OCI-LY3 (cell line): ENCODE measurements around the gene MTTP.

Experiments
- H2AFZ ChIP-seq: fragments of 200-600, 300-600 bp; shearing (Covaris generic); 2 replicates; pipeline ENCODE4 v1.6.0; 2014; ENCODE audit warnings: antibody characterized with exemption, low read depth, low read length
- H3K27ac ChIP-seq: fragments of 200-600, 300-600 bp; sonication (generic); 2 replicates; pipeline ENCODE4 v1.5.1; 2014; ENCODE audit warnings: mild to moderate bottlenecking, low read length, moderate library complexity, mixed read lengths
- H3K27me3 ChIP-seq: fragments of 200-600, 300-600 bp; sonication (generic); 2 replicates; pipeline ENCODE4 v1.6.1; 2014; ENCODE audit warnings: low read depth, low read length, mixed read lengths
- H3K36me3 ChIP-seq: fragments of 200-600, 300-600 bp; sonication (generic); replicated peaks from 2 replicates; pipeline ENCODE3; 2014; ENCODE audit warnings: low read depth, low read length, mixed read lengths
- H3K4me1 ChIP-seq: fragments of 300-600, 200-600 bp; sonication (generic); 2 replicates; pipeline ENCODE4 v1.6.1; 2014; ENCODE audit warnings: low read length, mixed read lengths
- H3K4me2 ChIP-seq: fragments of 200-600, 300-600 bp; sonication (generic); 2 replicates; pipeline ENCODE4 v1.6.1; 2014; ENCODE audit warnings: low read length, mixed read lengths
- H3K4me3 ChIP-seq: fragments of 300-600, 200-600 bp; sonication (generic); 2 replicates; pipeline ENCODE4 v1.5.1; 2014; ENCODE audit warnings: antibody characterized with exemption, mild to moderate bottlenecking, low read length, moderate library complexity
- H3K79me2 ChIP-seq: fragments of 300-600, 200-600 bp; shearing (Covaris generic); 2 replicates; pipeline ENCODE4 v1.6.1; 2014; ENCODE audit warnings: mild to moderate bottlenecking, low read length, mixed read lengths
- H3K9ac ChIP-seq: fragments of 300-600, 200-600 bp; shearing (Covaris generic); 2 replicates; pipeline ENCODE4 v1.6.0; 2014; ENCODE audit warnings: mild to moderate bottlenecking, low read length, moderate library complexity
- H3K9me3 ChIP-seq: fragments of 200-600, 300-600 bp; shearing (Covaris generic); 2 replicates; pipeline ENCODE4 v1.6.1; 2014; ENCODE audit warnings: low read length, mixed read lengths; ENCODE audit not compliant: insufficient read depth
- H4K20me1 ChIP-seq: fragments of 200-600, 300-600 bp; sonication (generic); 2 replicates; pipeline ENCODE4 v1.6.1; 2016; ENCODE audit warnings: low read length, mixed read lengths; ENCODE audit not compliant: insufficient read depth
- CTCF ChIP-seq: fragments of 200-600, 300-600 bp; sonication (generic); IDR thresholded peaks from 2 replicates; pipeline ENCODE4 v1.5.1; 2014; ENCODE audit warnings: antibody characterized with exemption, low read length, low read depth
- EZH2phosphoT487 ChIP-seq: fragments of 200-600 bp; shearing (Covaris generic); IDR thresholded peaks from 2 replicates; pipeline ENCODE4 v1.6.1; 2018; ENCODE audit warnings: antibody characterized with exemption, mixed run types, low read depth

Gene MTTP

DNA sequence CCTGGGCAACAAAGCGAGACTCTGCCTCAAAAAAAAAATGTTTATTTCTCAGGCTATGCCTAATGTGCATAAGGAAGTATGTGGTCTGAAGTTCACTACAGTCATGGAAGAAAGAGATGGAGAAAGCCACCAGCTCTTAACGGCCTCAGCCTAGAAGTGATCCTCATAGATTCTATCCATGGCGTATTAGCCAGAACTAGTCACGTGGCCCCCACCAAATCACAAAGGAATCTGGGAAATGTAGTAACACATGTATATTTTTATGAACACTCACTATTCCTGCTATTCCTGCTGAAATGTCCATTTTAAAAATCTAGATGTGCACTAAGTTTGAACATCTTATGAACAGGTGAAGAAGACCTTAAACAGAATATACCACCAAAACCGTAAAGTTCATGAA lies 33.8 kb downstream of the MTTP start:
- TF ChIP-seq EZH2phosphoT487 (no peak), CTCF (no peak)
- Histone ChIP-seq H3K27me3 (no peaks in the 10 kb centered on the region), H3K79me2 (no peaks in the 10 kb centered on the region), H3K4me1 (no peaks in the 10 kb centered on the region), H3K4me2 (no peak overlapping the region), H3K27ac (no peak overlapping the region), H3K9ac (no peak overlapping the region), H3K9me3 (no peaks in the 10 kb centered on the region), H3K36me3 (no peaks in the 10 kb centered on the region), H3K4me3 (no peak overlapping the region), H4K20me1 (no peaks in the 10 kb centered on the region), H2AFZ (no peak overlapping the region)

- no peak overlapping the region for H3K4me3 ChIP-seq
- no peaks in the 10 kb centered on the region for H3K9me3 ChIP-seq
- no peak overlapping the region for H3K4me2 ChIP-seq
- TF ChIP-seq EZH2phosphoT487, result no peak
- no peak for TF ChIP-seq CTCF
- no peak overlapping the region for H2AFZ ChIP-seq
- no peaks in the 10 kb centered on the region for H3K79me2 ChIP-seq
- H3K4me1 ChIP-seq, result no peaks in the 10 kb centered on the region
- no peak overlapping the region for H3K9ac ChIP-seq
- H3K27me3 ChIP-seq, result no peaks in the 10 kb centered on the region
- no peaks in the 10 kb centered on the region for H3K36me3 ChIP-seq
- H4K20me1 ChIP-seq, result no peaks in the 10 kb centered on the region
- H3K27ac ChIP-seq, result no peak overlapping the region
Measured at GRCh38 chr4:99610605-99611175, 36.1 kb downstream of the MTTP start.

GRCh38 chr4:99612281-99612680 lies 37.7 kb downstream of the MTTP start:
- Histone ChIP-seq H3K79me2 (no peaks in the 10 kb centered on the region), H2AFZ (no peak overlapping the region), H3K36me3 (no peaks in the 10 kb centered on the region), H4K20me1 (no peaks in the 10 kb centered on the region), H3K27me3 (no peaks in the 10 kb centered on the region), H3K4me3 (no peak overlapping the region), H3K27ac (no peak overlapping the region), H3K9me3 (no peaks in the 10 kb centered on the region), H3K9ac (no peak overlapping the region), H3K4me2 (no peak overlapping the region), H3K4me1 (no peaks in the 10 kb centered on the region)
- no peak for TF ChIP-seq EZH2phosphoT487
- TF ChIP-seq CTCF, result no peak

- H3K4me2 ChIP-seq, result no peak overlapping the region
- no peak overlapping the region for H3K9ac ChIP-seq
- no peaks in the 10 kb centered on the region for H3K4me1 ChIP-seq
- TF ChIP-seq CTCF, result no peak
- TF ChIP-seq EZH2phosphoT487, result no peak
- H2AFZ ChIP-seq, result no peak overlapping the region; the same call in 1 of the 2 replicates
- H3K27ac ChIP-seq, result no peak overlapping the region
- no peaks in the 10 kb centered on the region for H3K27me3 ChIP-seq
- no peak overlapping the region for H3K4me3 ChIP-seq
- no peaks in the 10 kb centered on the region for H3K36me3 ChIP-seq
- H4K20me1 ChIP-seq, result no peaks in the 10 kb centered on the region
- H3K79me2 ChIP-seq, result no peaks in the 10 kb centered on the region
- no peaks in the 10 kb centered on the region for H3K9me3 ChIP-seq
Measured at GRCh38 chr4:99612704-99613103, 38.1 kb downstream of the MTTP start.
